Measurements from ENCODE around the gene PSPH. TPM values are rescaled to one million over a fixed set of nuclear protein-coding genes. Genes with fewer than 3 reads are reported as not detected.
A peak's percentile ranks its signal among the peaks of the same experiment; 100 is the strongest.

The PSPH gene
- total and polyA plus RNA-seq, 2 donors (not counting 1 experiment from before 2014, with no cell fraction given), result 14.4 to 74.3 TPM

GRCh38 chr7:56079450-56080185 is 28.4 kb upstream of the PSPH start:
- TF ChIP-seq CTCF (conservative IDR thresholded peaks at IDR 0.05 in 1 of 2, IDR thresholded peaks at IDR 0.05 in 1 of 2; ENCODE audit: low read depth in 1 of 2, low read length in 2 of 2) (peak; percentile 78 to 95), EZH2 (IDR thresholded peaks at IDR 0.05; ENCODE audit: low read length, missing control alignments) (no peak)
- no peak overlapping the region for H2AFZ ChIP-seq (ENCODE audit: low read length)

GRCh38 chr7:56078196-56078595 is 27.0 kb upstream of the PSPH start:
- no peak overlapping the region for H3K27ac ChIP-seq (ENCODE audit: insufficient read depth, low read length)
- H4K20me1 ChIP-seq (ENCODE audit: control insufficient read depth, extremely low read depth, insufficient read depth, low read length), result no peaks in the 10 kb centered on the region
- no peak overlapping the region for H3K9ac ChIP-seq (ENCODE audit: insufficient read depth, low read length)
- H3K79me2 ChIP-seq (ENCODE audit: control insufficient read depth, insufficient read depth, low read length), result no peaks in the 10 kb centered on the region
- no peak for TF ChIP-seq EZH2 (IDR thresholded peaks at IDR 0.05; ENCODE audit: low read length, missing control alignments)
- no peak for TF ChIP-seq CTCF (conservative IDR thresholded peaks at IDR 0.05 in 1 of 2, IDR thresholded peaks at IDR 0.05 in 1 of 2; ENCODE audit: low read depth in 1 of 2, low read length in 2 of 2)
- H3K9me3 ChIP-seq (ENCODE audit: control insufficient read depth, insufficient read depth, low read depth, low read length), result no peaks in the 10 kb centered on the region
- H3K4me3 ChIP-seq (replicated peaks in 1 of 4; ENCODE audit: control extremely low read depth in 1 of 4, insufficient read depth in 1 of 4, low read depth in 3 of 4, low read length in 4 of 4), result no peak overlapping the region
- no peaks in the 10 kb centered on the region for H3K4me1 ChIP-seq (ENCODE audit: control insufficient read depth, extremely low read depth, insufficient read depth, low read length)
- H2AFZ ChIP-seq (ENCODE audit: low read length), result no peak overlapping the region
- H3K36me3 ChIP-seq (ENCODE audit: control insufficient read depth, insufficient read depth, low read length), result peaks cover 10% of the 10 kb centered on the region
- no peak for DNase-seq (ENCODE audit: low read depth in 2 of 2)
- H3K4me2 ChIP-seq (ENCODE audit: extremely low read depth, insufficient read depth, low read length), result no peak overlapping the region
- H3K27me3 ChIP-seq (ENCODE audit: control insufficient read depth, insufficient read depth, low read length), result no peaks in the 10 kb centered on the region

More at GRCh38 chr7:56079450-56080185, 28.4 kb upstream of the PSPH start:
- Histone ChIP-seq H3K27ac (ENCODE audit: insufficient read depth, low read length) (no peak overlapping the region), H3K9ac (ENCODE audit: insufficient read depth, low read length) (no peak overlapping the region), H3K4me3 (replicated peaks in 1 of 4; ENCODE audit: control extremely low read depth in 1 of 4, insufficient read depth in 1 of 4, low read depth in 3 of 4, low read length in 4 of 4) (no peak overlapping the region), H3K4me1 (ENCODE audit: control insufficient read depth, extremely low read depth, insufficient read depth, low read length) (no peaks in the 10 kb centered on the region), H3K79me2 (ENCODE audit: control insufficient read depth, insufficient read depth, low read length) (no peaks in the 10 kb centered on the region), H3K36me3 (ENCODE audit: control insufficient read depth, insufficient read depth, low read length) (peaks cover 9% of the 10 kb centered on the region), H3K4me2 (ENCODE audit: extremely low read depth, insufficient read depth, low read length) (no peak overlapping the region), H3K27me3 (ENCODE audit: control insufficient read depth, insufficient read depth, low read length) (no peaks in the 10 kb centered on the region), H4K20me1 (ENCODE audit: control insufficient read depth, extremely low read depth, insufficient read depth, low read length) (no peaks in the 10 kb centered on the region), H3K9me3 (ENCODE audit: control insufficient read depth, insufficient read depth, low read depth, low read length) (no peaks in the 10 kb centered on the region)
- DNase-seq (ENCODE audit: low read depth in 2 of 2), result peak; percentile 73 to 79

- H3K4me2 ChIP-seq (ENCODE audit: extremely low read depth, insufficient read depth, low read length), result no peak overlapping the region
- TF ChIP-seq CTCF (conservative IDR thresholded peaks at IDR 0.05 in 1 of 2, IDR thresholded peaks at IDR 0.05 in 1 of 2; ENCODE audit: low read depth in 1 of 2, low read length in 2 of 2), result no peak
- peaks cover 10% of the 10 kb centered on the region for H3K36me3 ChIP-seq (ENCODE audit: control insufficient read depth, insufficient read depth, low read length)
- DNase-seq (ENCODE audit: low read depth in 2 of 2), result no peak
- H4K20me1 ChIP-seq (ENCODE audit: control insufficient read depth, extremely low read depth, insufficient read depth, low read length), result no peaks in the 10 kb centered on the region
- H3K27me3 ChIP-seq (ENCODE audit: control insufficient read depth, insufficient read depth, low read length), result no peaks in the 10 kb centered on the region
- no peak overlapping the region for H3K4me3 ChIP-seq (replicated peaks in 1 of 4; ENCODE audit: control extremely low read depth in 1 of 4, insufficient read depth in 1 of 4, low read depth in 3 of 4, low read length in 4 of 4)
- no peak overlapping the region for H2AFZ ChIP-seq (ENCODE audit: low read length)
- no peaks in the 10 kb centered on the region for H3K9me3 ChIP-seq (ENCODE audit: control insufficient read depth, insufficient read depth, low read depth, low read length)
- H3K79me2 ChIP-seq (ENCODE audit: control insufficient read depth, insufficient read depth, low read length), result no peaks in the 10 kb centered on the region
- no peaks in the 10 kb centered on the region for H3K4me1 ChIP-seq (ENCODE audit: control insufficient read depth, extremely low read depth, insufficient read depth, low read length)
- no peak overlapping the region for H3K27ac ChIP-seq (ENCODE audit: insufficient read depth, low read length)
- H3K9ac ChIP-seq (ENCODE audit: insufficient read depth, low read length), result no peak overlapping the region
These were observed 26.4 kb upstream of the PSPH start for GRCh38 chr7:56077681-56078080.

All from fibroblast of lung (primary cell).